Measurements from ENCODE around the gene TYSND1.
"Not testable (repeated sequence)": the region's sequence is repeated elsewhere in the genome, so short reads cannot be mapped to it uniquely, and the experiment has no call there.

TYSND1 gene

GRCh38 chr10:70163448-70163847, 16.9 kb upstream of the TYSND1 start:
- DNase-seq, result no peak

- DNase-seq, result no peak
These were observed 16.3 kb upstream of the TYSND1 start for GRCh38 chr10:70162892-70163201.

GRCh38 chr10:70162151-70162891, 15.8 kb upstream of the TYSND1 start:
- DNase-seq, result no peak

- DNase-seq, result no peak
These were observed 14.3 kb upstream of the TYSND1 start for GRCh38 chr10:70160798-70161197.

GRCh38 chr10:70159366-70159765, 12.9 kb upstream of the TYSND1 start:
- DNase-seq, result not testable (repeated sequence)

- DNase-seq, result no peak
These were observed 11.6 kb upstream of the TYSND1 start for GRCh38 chr10:70158113-70158512.

- no peak for DNase-seq
These were observed 8.8 kb upstream of the TYSND1 start for GRCh38 chr10:70155255-70155838.

- DNase-seq, result no peak
These were observed 2.0 kb upstream of the TYSND1 start for GRCh38 chr10:70148516-70148915.

- no peak for DNase-seq
These were observed 742 bp upstream of the TYSND1 start for GRCh38 chr10:70147259-70147625.

- DNase-seq, result peak; percentile 13
These were observed 623 bp downstream of the TYSND1 start for GRCh38 chr10:70145666-70146488.

- no peak for DNase-seq
These were observed 1.3 kb downstream of the TYSND1 start for GRCh38 chr10:70145166-70145665.

GRCh38 chr10:70144372-70145110, 2.0 kb downstream of the TYSND1 start:
- no peak for DNase-seq

- no peak for DNase-seq
These were observed 3.9 kb downstream of the TYSND1 start for GRCh38 chr10:70142555-70142954.

- DNase-seq, result no peak
These were observed 6.2 kb downstream of the TYSND1 start for GRCh38 chr10:70140297-70140696.

- DNase-seq, result no peak
These were observed 6.6 kb downstream of the TYSND1 start for GRCh38 chr10:70139997-70140250.

- no peak for DNase-seq
These were observed 7.1 kb downstream of the TYSND1 start for GRCh38 chr10:70139151-70139996.

- no peak for DNase-seq
These were observed 8.3 kb downstream of the TYSND1 start for GRCh38 chr10:70137927-70138883.

GRCh38 chr10:70137135-70137534, 9.4 kb downstream of the TYSND1 start:
- no peak for DNase-seq

- DNase-seq, result no peak
These were observed 10.8 kb downstream of the TYSND1 start for GRCh38 chr10:70135684-70136083.

GRCh38 chr10:70135046-70135445, 11.5 kb downstream of the TYSND1 start:
- DNase-seq, result no peak

Measured in NCI-H1048 (cell line).